CD4-positive, CD25-positive, alpha-beta regulatory T cell (primary cell): ENCODE results near the gene STOML2. TPM values are rescaled to one million over a fixed set of nuclear protein-coding genes. Genes with fewer than 3 reads are reported as not detected.

Source experiments
- ATAC-seq, 2 donors: fragments of 150-1000 bp; cut with Tn5 transposase; one replicate each; pipeline ENCODE4 v1.10.0; 2021; ENCODE audit warnings: low read depth in 2 of 2, moderate number of reproducible peaks in 2 of 2, moderate library complexity in 1 of 2
- DNase-seq, 3 donors: peaks; one replicate each; pipeline versions ENCODE4 v3.0.0 to v3.0.0-alpha.2; 2012 to 2022; ENCODE audit warnings: mixed read lengths in 1 of 3
- H3K27ac ChIP-seq: one replicate; pipeline ENCODE4 v1.7.0; 2013; ENCODE audit warnings: mild to moderate bottlenecking, low read length; ENCODE audit not compliant: insufficient read depth, poor library complexity, severe bottlenecking
- H3K27me3 ChIP-seq: one replicate; pipeline ENCODE4 v1.7.0; 2013; ENCODE audit warnings: low read length; ENCODE audit not compliant: control insufficient read depth, insufficient read depth
- H3K36me3 ChIP-seq: one replicate; pipeline ENCODE4 v1.7.0; 2013; ENCODE audit warnings: mild to moderate bottlenecking, low read length, moderate library complexity; ENCODE audit not compliant: control insufficient read depth, insufficient read depth
- H3K4me1 ChIP-seq: 2 replicates; pipeline ENCODE4 v1.7.0; 2013; ENCODE audit warnings: mild to moderate bottlenecking, low read length; ENCODE audit not compliant: insufficient read depth, control insufficient read depth, poor library complexity, severe bottlenecking
- H3K4me3 ChIP-seq: one replicate; pipeline ENCODE4 v1.7.0; 2013; ENCODE audit warnings: low read depth, mild to moderate bottlenecking, low read length, moderate library complexity
- H3K9me3 ChIP-seq, 2 experiments: 1 replicate in 1 of 2; 2 replicates in 1 of 2; pipeline ENCODE4 v1.7.0; 2013; ENCODE audit warnings: low read length in 2 of 2, mild to moderate bottlenecking in 1 of 2, moderate library complexity in 1 of 2; ENCODE audit not compliant: control insufficient read depth in 2 of 2
- H3K27ac Mint-ChIP-seq, 3 donors: one replicate each; pipeline ENCODE4 v1.8.0; 2020 to 2022; ENCODE audit warnings: mild to moderate bottlenecking in 3 of 3, mixed read lengths in 3 of 3, moderate library complexity in 2 of 3
- H3K27me3 Mint-ChIP-seq: one replicate; pipeline ENCODE4 v1.8.0; 2022; ENCODE audit warnings: mild to moderate bottlenecking, mixed read lengths
- H3K36me3 Mint-ChIP-seq: one replicate; pipeline ENCODE4 v1.8.0; 2020; ENCODE audit warnings: mixed read lengths
- H3K4me1 Mint-ChIP-seq, 4 donors: one replicate each; pipeline ENCODE4 v1.8.0; 2020 to 2022; ENCODE audit warnings: mixed read lengths in 4 of 4, mild to moderate bottlenecking in 1 of 4
- H3K4me3 Mint-ChIP-seq, 4 donors: one replicate each; pipeline ENCODE4 v1.8.0; 2020 to 2022; ENCODE audit warnings: mild to moderate bottlenecking in 4 of 4, mixed read lengths in 4 of 4, moderate library complexity in 3 of 4
- H3K9me3 Mint-ChIP-seq, 7 donors: one replicate each; pipeline ENCODE4 v1.8.0; 2020 to 2022; ENCODE audit warnings: mixed read lengths in 7 of 7, mild to moderate bottlenecking in 3 of 7, moderate library complexity in 2 of 7
- polyA plus RNA-seq, 4 donors: library from polyadenylated mRNA; unstranded; fragments of 300-500 nt; fragmentation: Illumina TruSeq; gene quantifications; one replicate each; pipeline ENCODE4 v1.2.3, GENCODE V29; 2021
- total RNA-seq: library from RNA; stranded (reverse); gene quantifications from one replicate; pipeline ENCODE4 v1.2.3, GENCODE V29; 2022

Gene STOML2
- total and polyA plus RNA-seq, 5 donors from 2014 or later = 35.7 to 107 (median 92.0) TPM

DNA sequence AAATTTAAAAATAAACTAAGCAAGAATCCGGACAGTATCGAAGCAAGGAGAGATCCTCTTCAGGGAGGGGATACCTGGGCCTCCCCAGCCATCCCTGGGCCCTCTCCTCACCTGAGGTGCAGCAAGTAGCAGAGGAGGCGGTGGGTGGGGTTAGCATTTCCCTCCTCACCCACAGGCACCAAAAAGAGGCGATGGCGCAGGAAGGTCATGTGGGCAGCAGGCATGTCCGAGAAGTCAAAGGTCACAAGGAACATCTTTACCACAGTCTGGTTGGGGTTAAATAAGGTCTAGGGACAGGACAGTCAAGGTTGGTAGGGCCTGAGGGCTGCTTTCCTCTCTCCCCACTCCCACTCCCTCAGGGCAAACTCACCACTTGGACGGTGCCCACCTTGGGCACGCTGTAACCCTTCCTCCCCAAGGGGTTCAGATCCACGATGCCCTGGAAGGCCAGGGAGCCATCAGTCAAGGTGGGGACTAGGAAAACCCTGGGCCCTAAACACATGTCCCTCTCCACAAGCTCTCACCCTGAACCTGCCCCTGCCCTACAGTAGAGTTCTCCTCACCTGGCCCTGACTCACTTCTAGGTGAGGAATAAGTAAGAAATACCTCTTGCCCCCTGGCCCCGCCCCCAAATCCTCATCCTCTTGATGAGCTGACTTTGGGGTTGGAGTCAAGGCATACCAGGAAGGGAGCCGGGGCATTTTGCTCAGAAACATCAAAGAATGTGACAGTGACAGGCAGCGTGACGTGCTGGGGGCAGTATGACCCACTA, 2.8 kb upstream of the STOML2 start:
- Histone ChIP-seq H3K4me1 (peaks cover 28% of the 10 kb centered on the region), H3K9me3 (no peaks in the 10 kb centered on the region), H3K36me3 (peaks cover 19% of the 10 kb centered on the region), H3K4me3 (no peak overlapping the region), H3K27ac (no peak overlapping the region), H3K27me3 (no peaks in the 10 kb centered on the region)
- no peaks in the 10 kb centered on the region for H3K9me3 Mint-ChIP-seq
- H3K27me3 Mint-ChIP-seq = no peaks in the 10 kb centered on the region
- peaks cover 6 to 47% (median 16%) of the 10 kb centered on the region in 4 donors for H3K4me1 Mint-ChIP-seq
- no peak for DNase-seq
- peak overlapping the region in 1 of 4 donors; percentile 73 for H3K4me3 Mint-ChIP-seq
- ATAC-seq = no peak
- peak overlapping the region in 1 of 3 donors; percentile 71 for H3K27ac Mint-ChIP-seq
- peaks cover 17% of the 10 kb centered on the region for H3K36me3 Mint-ChIP-seq

DNA sequence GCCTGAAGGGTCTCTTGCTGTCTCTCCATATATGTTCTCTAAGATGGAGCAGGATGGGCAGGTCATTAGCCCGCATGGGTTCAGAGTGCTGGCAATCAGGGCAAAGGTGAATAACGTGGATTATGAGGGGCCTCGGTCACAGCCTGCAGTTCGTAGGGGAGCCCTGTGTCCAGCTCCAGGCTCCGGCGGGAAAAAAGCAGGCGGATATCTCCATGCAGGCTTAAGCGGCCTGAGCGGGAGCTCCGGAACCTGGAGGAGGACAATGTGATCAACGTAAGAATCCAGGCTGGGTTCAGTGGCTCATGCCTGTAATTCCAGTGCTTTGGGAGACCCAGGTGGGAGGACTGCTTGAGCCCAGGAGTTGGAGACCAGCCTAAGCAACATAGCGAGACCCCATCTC, 2.2 kb upstream of the STOML2 start:
- Histone ChIP-seq H3K27me3 (no peaks in the 10 kb centered on the region), H3K9me3 (no peaks in the 10 kb centered on the region), H3K4me1 (peaks cover 24% of the 10 kb centered on the region), H3K36me3 (peaks cover 25% of the 10 kb centered on the region), H3K27ac (no peak overlapping the region), H3K4me3 (no peak overlapping the region)
- Mint-ChIP-seq H3K9me3 (no peaks in the 10 kb centered on the region), H3K36me3 (peaks cover 21% of the 10 kb centered on the region), H3K4me3 (peak overlapping the region in 1 of 4 donors; percentile 73), H3K27ac (no peak overlapping the region), H3K27me3 (no peaks in the 10 kb centered on the region), H3K4me1 (peaks cover 6 to 46% (median 17%) of the 10 kb centered on the region in 4 donors)
- no peak for DNase-seq
- ATAC-seq = no peak

GRCh38 chr9:35104586-35104985, 1.7 kb upstream of the STOML2 start:
- Mint-ChIP-seq H3K9me3 (no peaks in the 10 kb centered on the region), H3K27me3 (no peaks in the 10 kb centered on the region), H3K27ac (no peak overlapping the region), H3K36me3 (peaks cover 23% of the 10 kb centered on the region), H3K4me3 (peak overlapping the region in 1 of 4 donors; percentile 73), H3K4me1 (peaks cover 6 to 42% (median 17%) of the 10 kb centered on the region in 4 donors)
- H3K9me3 ChIP-seq = no peaks in the 10 kb centered on the region
- H3K4me1 ChIP-seq = peaks cover 24% of the 10 kb centered on the region
- H3K27me3 ChIP-seq = no peaks in the 10 kb centered on the region
- H3K27ac ChIP-seq = no peak overlapping the region
- peaks cover 31% of the 10 kb centered on the region for H3K36me3 ChIP-seq
- ATAC-seq (no peak), DNase-seq (no peak)
- no peak overlapping the region for H3K4me3 ChIP-seq

- no peak for ATAC-seq
Measured at GRCh38 chr9:35103660-35104191, 795 bp upstream of the STOML2 start.

GRCh38 chr9:35102465-35102768, 514 bp downstream of the STOML2 start:
- peak overlapping the region; percentile 90 for H3K27ac ChIP-seq
- Mint-ChIP-seq H3K9me3 (peaks cover 0 to 2% (median 0%) of the 10 kb centered on the region in 7 donors), H3K4me3 (peak overlapping the region; percentile 88 to 96 (median 94)), H3K27ac (peak overlapping the region; percentile 84 to 99 (median 93)), H3K4me1 (peaks cover 6 to 47% (median 19%) of the 10 kb centered on the region in 4 donors), H3K36me3 (peaks cover 22% of the 10 kb centered on the region), H3K27me3 (no peaks in the 10 kb centered on the region)
- no peaks in the 10 kb centered on the region for H3K9me3 ChIP-seq
- H3K27me3 ChIP-seq = no peaks in the 10 kb centered on the region
- no peak for DNase-seq
- peaks cover 34% of the 10 kb centered on the region for H3K36me3 ChIP-seq
- H3K4me3 ChIP-seq = peak overlapping the region; percentile 85
- H3K4me1 ChIP-seq = peaks cover 24% of the 10 kb centered on the region
- ATAC-seq = peak in 1 of 2 donors; percentile 5

More at GRCh38 chr9:35103660-35104191, 795 bp upstream of the STOML2 start:
- H3K36me3 Mint-ChIP-seq = peaks cover 26% of the 10 kb centered on the region
- Histone ChIP-seq H3K4me3 (peak overlapping the region; percentile 85), H3K27ac (peak overlapping the region; percentile 90), H3K4me1 (peaks cover 24% of the 10 kb centered on the region), H3K9me3 (no peaks in the 10 kb centered on the region), H3K27me3 (no peaks in the 10 kb centered on the region), H3K36me3 (peaks cover 34% of the 10 kb centered on the region)
- peak overlapping the region in 2 of 3 donors; percentile 93 to 99 for H3K27ac Mint-ChIP-seq
- H3K4me1 Mint-ChIP-seq = peaks cover 6 to 41% (median 17%) of the 10 kb centered on the region in 4 donors
- no peaks in the 10 kb centered on the region for H3K27me3 Mint-ChIP-seq
- no peak for DNase-seq
- peaks cover 0 to 2% (median 0%) of the 10 kb centered on the region in 7 donors for H3K9me3 Mint-ChIP-seq
- H3K4me3 Mint-ChIP-seq = peak overlapping the region; percentile 88 to 96 (median 94)

DNA sequence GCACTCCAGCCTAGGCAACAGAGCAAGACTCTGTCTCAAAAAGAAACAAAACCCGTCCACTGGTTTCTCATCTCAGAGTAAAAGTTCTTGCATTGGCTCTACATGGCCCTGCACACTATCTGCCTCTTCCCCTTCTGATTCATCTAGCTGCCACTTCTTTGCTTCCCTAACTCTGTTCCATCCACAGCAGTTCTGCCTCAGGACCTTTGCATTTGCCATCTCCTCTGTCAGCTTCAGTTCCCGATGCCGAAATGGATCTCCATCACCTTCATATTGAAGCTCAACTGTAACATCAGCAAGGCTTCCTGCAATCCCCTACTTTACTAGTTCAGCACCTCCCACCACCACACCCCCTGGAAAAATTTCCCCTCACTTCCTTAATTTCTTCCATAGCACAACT, 5.4 kb downstream of the STOML2 start:
- Histone ChIP-seq H3K27ac (no peak overlapping the region), H3K27me3 (no peaks in the 10 kb centered on the region), H3K4me3 (no peak overlapping the region), H3K4me1 (peaks cover 31% of the 10 kb centered on the region), H3K9me3 (no peaks in the 10 kb centered on the region), H3K36me3 (peaks cover 28% of the 10 kb centered on the region)
- DNase-seq (no peak), ATAC-seq (no peak)
- Mint-ChIP-seq H3K27me3 (peaks cover 2% of the 10 kb centered on the region), H3K4me1 (peaks cover 5 to 64% (median 35%) of the 10 kb centered on the region in 4 donors), H3K9me3 (peaks cover 0 to 2% (median 0%) of the 10 kb centered on the region in 7 donors), H3K36me3 (peaks cover 27% of the 10 kb centered on the region), H3K27ac (peak overlapping the region in 2 of 3 donors; percentile 69 to 74), H3K4me3 (peak overlapping the region; percentile 35 to 92 (median 64))

DNA sequence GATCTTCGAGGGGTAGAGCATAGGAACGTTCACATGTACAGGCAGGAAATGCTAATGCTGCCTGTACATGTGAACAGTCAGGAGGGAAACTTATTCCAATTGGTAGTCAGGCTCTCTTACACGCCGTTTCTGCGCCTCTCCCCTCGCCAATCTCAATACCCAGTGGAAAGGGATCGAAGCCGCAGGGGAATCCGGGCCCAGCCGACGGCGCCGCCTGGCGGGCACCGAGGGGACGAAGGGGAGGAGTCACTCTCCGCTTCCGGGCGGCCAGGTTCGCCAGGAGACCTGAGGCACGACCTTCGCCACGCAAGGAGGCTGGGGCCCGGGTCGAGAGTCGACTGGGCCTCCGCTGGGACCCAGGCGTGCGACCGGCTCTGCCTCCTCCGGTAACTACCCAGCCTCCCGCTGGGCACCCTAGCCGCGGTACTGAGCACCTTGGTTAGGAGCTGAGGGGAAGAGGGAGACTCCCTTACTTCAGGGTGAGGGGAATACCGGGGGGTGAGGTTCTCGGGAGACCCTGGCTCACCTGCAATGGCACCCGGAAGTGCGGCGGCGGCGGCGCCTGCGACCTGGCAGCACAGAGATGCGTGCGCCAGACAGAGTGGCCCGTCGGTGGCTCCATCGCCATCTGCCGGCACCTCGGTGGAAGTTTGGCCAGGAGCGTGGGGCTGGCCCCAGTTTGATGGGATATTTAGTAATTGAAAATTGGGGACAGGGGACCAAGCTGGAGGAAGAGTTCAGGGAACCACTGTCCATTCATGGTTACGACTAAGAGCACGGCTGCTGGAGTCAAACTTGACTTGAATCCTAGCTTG, 6.7 kb downstream of the STOML2 start, which contains the start of gene PIGO:
Gene PIGO, minus strand, starts transcription at position 557 of the 815 bp plus-strand sequence. CDS start 1,026 bp downstream, outside the sequence.
- Histone ChIP-seq H3K4me1 (peaks cover 20% of the 10 kb centered on the region), H3K27ac (peak within 1 kb of the TSS; percentile 98), H3K4me3 (peak within 1 kb of the TSS; percentile 86), H3K27me3 (no peaks in the 10 kb centered on the region), H3K9me3 (no peaks in the 10 kb centered on the region), H3K36me3 (peaks cover 41% of the 10 kb centered on the region)
- Mint-ChIP-seq H3K9me3 (peaks cover 0 to 2% (median 0%) of the 10 kb centered on the region in 7 donors), H3K4me1 (peaks cover 5 to 51% (median 33%) of the 10 kb centered on the region in 4 donors), H3K36me3 (peaks cover 37% of the 10 kb centered on the region), H3K4me3 (peak within 1 kb of the TSS; percentile 85 to 92 (median 89)), H3K27me3 (peaks cover 5% of the 10 kb centered on the region), H3K27ac (peak within 1 kb of the TSS; percentile 85 to 93 (median 90))
- DNase-seq (peak; percentile 81 to 95 (median 91)), ATAC-seq (peak; percentile 90 to 92)
